GM19239 (cell line): ENCODE results near the gene CSF1R.

ENCODE experiments used
- DNase-seq: peaks from one replicate; pipeline ENCODE4 v3.0.0; 2011; ENCODE audit warnings: low spot score; ENCODE audit not compliant: insufficient read length
- FAIRE-seq: peaks from 2 replicates; lab custom pipeline; 2011; peaks lifted over from hg19 to GRCh38; lab: Jason Lieb, UNC

CSF1R gene

DNA sequence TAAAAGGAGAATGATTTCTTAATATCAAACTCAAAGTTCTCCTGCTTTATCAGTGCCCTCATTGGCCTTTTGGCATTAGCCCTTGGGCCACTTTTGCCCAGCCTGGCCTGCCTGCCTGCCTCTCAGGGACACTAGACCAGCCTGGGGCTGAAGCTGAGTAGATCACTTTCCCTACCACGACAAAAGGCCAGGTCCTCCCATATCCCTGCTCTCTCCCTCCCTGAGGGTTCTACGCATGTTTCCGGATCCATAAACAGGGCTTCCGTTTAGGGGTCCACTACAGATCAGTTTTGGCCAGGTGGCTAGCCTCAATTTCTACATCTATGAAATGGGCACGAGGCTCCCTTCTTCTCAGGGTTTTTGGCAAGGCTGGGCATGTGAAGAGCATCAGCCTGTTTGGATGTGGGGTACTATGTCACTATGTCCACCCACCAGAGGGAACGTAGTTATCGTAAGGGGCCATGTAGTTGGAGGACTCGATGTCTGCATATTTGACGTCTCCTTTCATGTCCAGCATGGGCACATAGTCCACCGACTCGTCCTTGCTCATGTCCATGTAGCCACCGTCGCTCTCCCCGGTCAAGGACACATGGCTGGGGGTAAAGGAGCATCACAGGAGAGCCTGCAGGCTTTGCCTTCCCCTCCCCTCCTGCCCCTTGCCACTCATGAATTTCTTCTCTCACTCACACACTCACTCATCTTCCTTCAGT, 35.2 kb upstream of the CSF1R start:
- FAIRE-seq (no peak), DNase-seq (no peak)

GRCh38 chr5:150120617-150121447, 34.5 kb upstream of the CSF1R start:
- FAIRE-seq (no peak), DNase-seq (no peak)

GRCh38 chr5:150120062-150120441, 33.7 kb upstream of the CSF1R start:
- no peak for FAIRE-seq

GRCh38 chr5:150119421-150120061, 33.2 kb upstream of the CSF1R start:
- FAIRE-seq: no peak
- DNase-seq: no peak

More at GRCh38 chr5:150120062-150120441, 33.7 kb upstream of the CSF1R start:
- no peak for DNase-seq

GRCh38 chr5:150118561-150119229, 32.3 kb upstream of the CSF1R start:
- FAIRE-seq: no peak
- DNase-seq: no peak

- FAIRE-seq: no peak
Observed at GRCh38 chr5:150117945-150118560, 31.7 kb upstream of the CSF1R start.

DNA sequence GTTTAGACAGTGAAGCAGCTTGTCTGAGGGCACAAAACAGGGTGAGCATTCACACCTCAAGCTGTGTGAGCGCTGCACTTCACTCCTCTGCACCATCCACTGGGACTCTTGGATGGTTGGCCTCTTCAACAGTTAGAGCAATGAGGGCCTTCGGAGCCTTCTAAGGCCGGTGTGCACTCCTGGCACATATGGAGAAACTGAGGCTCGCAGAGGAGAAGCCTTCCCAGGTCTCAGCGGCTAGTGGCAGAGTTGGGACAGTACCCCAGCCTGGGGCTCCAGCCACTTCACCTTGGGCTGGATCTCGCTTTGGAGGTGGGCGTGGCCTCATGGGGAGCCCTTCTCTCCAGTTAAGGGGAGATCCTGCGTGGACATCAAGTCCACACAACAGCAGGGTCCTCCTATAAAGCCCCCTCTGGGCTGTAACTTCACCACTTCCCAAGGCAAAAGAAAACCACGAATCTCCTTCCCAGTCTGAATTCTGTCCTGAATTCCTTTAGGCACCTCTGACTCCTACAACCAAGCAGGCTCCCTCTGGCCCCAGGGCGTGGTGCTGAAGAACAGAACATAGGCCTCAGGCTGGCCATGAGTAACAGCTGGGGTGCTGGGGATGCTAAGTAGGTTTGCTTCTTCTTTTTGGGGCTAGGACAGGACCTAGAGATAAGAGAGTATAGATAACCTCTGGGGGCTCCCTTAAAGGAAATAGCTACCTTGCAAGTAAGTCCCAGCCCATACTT, 30.5 kb upstream of the CSF1R start:
- DNase-seq (no peak), FAIRE-seq (no peak)

More at GRCh38 chr5:150117945-150118560, 31.7 kb upstream of the CSF1R start:
- DNase-seq: no peak

DNA sequence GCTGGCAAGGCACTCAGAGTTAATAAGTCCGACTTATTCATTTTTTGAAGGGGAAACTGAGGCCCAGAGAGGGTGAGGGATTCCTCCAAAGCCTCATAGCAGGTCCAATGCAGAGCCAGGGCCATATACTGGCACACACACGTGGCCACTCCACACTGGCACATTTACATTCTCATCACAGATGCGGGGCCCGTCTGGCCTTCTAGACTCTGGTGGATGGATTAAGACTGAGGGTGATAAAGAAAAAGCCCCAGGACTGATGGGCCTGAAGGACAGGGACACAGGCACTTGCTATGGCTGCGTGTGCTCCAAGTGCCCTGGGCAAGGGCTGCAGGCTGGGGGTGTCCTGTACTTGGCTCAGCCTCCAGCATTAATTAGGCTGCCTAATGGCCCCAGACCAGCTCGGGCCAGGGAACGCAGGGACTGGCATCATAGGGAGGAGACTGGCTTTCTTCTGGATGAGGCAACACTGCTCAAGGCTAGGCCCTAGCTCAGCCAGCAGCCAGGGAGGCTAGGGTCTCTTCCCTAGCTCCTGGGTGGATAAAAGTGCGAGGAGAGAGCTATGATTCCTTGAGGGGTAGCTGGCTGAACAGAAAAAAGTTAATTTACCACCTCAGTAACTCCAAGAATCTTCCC, 28.5 kb upstream of the CSF1R start:
- no peak for FAIRE-seq

DNA sequence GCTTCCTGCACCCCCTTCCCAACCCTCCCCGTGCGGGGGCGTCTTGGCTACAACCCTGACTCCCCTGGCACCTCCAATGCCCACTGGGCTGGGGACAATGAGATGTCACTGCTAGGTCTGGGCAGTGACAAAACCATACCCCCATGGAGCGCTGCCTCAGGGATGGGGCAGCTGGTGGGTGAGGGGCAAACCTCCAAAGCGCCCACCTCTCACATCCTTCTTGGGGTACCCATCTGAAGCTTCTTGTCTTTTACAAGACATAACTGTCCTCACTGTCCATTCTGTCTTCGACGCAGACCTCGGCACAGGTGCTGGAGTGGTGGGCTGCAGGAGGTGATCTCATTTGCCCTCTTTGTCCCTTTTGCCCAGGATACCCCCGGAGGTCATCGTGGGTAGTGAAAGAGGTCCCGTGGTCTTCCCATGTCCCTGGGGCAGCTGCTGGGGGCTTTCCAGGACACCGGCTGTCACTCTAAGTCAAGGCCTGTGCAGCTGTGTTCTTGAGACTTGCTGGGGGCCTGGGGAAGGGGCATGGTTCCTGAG, 27.8 kb upstream of the CSF1R start:
- no peak for FAIRE-seq
- no peak for DNase-seq

More for the DNA sequence above, 28.5 kb upstream of the CSF1R start:
- no peak for DNase-seq

- DNase-seq (no peak), FAIRE-seq (no peak)
Observed at GRCh38 chr5:150113047-150113744, 26.8 kb upstream of the CSF1R start.

DNA sequence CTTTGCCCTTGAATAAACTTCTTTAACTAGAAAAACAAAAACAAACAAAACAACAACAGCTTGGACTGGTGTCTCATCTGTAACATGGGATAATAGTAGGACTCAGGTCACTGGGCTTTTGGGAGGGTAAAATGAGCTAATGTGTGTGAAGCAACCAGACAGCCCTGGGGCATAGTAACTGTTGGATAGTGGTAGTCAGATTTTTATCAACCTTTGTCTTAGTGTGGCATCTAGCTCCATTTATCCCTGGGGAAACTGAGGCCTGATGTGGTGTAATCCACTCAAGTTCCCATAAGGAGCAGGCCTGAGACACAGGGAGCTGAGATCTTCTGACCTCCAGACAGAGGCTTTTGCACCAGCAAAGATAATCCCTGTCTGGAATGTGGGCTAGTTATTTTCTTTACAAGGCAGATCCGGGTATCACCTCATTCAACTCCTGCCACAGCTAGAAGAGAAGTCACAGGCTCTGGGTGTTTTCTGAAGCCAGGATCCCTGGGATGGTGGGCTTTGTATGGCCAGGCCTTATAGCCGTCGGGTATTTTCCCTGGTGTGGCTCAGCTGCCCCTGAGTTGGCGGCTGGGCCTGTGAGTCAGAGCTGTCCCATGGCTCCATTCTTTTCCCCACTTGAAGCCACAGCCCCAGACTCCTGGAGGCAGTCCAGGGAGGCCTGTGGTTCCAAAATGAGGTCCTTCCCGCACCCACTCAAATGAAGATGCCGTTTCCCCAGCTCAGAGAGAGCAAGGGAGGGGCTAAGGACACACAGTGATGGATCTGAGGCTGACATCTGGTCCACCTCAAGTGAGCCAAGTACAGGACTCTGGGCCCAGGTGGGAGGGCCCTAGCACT, 26.1 kb upstream of the CSF1R start:
- DNase-seq: no peak
- no peak for FAIRE-seq

DNA sequence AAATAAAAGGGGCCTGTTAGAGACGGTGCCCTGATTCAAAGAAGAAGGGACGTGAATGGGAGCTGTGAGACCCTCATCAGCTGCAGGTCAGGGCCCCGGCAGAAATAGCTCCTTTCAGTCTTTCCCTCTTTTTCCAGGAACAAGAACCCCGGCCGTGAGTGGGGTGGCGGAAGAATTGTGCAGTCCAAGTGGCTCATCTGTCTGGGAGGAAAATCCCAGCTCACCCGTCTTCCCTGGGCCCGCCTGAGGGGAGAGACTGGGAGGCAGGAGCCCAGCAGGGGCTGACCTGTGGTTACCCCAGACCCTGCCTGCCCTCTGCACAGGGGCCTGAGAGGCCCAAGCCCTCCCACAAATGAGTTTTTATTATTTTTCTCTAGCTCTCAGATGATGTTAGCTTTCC, 24.8 kb upstream of the CSF1R start:
- DNase-seq (no peak), FAIRE-seq (no peak)

- FAIRE-seq (no peak), DNase-seq (no peak)
Observed at GRCh38 chr5:150109921-150110320, 23.6 kb upstream of the CSF1R start.

DNA sequence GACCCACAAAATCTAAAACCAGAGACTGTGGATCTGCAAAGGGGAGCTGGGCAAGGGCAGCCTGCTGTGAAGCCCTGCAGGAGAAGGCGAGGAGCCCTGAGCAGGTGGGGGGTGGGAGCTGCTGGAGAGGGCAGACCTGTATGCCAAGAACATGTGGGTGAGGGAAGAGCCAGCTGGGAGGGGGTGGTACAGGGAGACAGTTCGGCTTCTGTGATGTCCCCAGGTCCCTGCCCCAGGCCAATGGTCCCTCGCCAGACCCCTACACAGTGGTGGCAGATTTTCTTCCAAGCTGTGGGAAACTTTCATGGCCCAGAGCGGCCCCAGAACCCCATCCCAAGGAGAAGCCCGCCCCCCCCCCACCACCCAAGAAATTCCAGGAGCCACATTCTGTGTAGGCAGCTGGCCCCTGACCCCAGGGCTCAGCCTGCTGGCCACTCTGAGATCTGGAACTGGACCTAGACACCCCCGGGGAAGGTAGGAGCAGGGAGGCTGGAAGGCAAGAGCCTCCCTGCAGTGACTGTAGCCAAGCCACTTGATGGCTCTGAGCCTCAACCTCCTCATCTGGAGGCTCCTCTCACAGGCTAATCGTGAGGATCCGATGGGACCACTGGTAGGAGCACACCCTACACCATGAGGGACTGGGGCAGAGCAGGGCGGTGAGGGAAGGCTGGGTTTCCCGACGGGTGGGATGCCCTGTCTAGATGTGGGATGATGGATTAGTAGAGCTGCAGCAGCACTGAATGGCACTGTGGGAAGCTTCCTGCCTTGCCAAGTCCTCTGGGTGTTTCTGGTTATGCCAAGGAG, 22.6 kb upstream of the CSF1R start:
- DNase-seq (no peak), FAIRE-seq (no peak)

- FAIRE-seq: no peak
- DNase-seq: no peak
Observed at GRCh38 chr5:150107909-150108447, 21.6 kb upstream of the CSF1R start.
